GM21723 (cell line): Measurements from ENCODE around the gene LCN2.
"Not testable (repeated sequence)": the region's sequence is repeated elsewhere in the genome, so short reads cannot be mapped to it uniquely, and the experiment has no call there.

Experiments used
- ATAC-seq: cut with Tn5 transposase; IDR thresholded peaks from one replicate; pipeline ENCODE4 v1.9.1; 2021; ENCODE audit warnings: mild to moderate bottlenecking, moderate library complexity; ENCODE audit not compliant: unreplicated experiment

Gene LCN2

DNA sequence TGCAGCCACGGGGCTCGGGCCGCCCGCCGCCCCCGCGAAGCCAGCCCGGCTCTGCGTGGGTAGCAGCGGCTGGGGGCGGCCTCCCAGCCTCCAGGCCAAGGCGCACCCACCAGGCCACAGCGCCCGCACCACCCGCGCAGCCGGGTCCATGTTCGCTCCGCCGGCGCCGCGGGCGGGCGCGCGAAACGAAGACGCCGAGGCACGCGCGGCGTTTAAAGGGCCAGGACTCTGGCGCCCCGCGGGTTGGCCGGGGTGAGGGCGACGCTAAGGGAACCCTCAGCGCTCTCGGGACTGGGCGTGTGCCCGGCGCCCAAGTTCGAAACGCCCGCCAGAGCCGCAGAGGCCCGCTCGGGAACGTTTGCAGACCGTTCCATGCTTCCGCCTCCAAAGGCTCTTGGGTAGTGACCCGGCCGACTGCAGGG lies 21.7 kb upstream of the LCN2 start, which contains the start of gene PTGES2:
Gene PTGES2 (minus strand): TSS at position 162 of the 422 bp plus-strand sequence. CDS start 12 bp downstream, at position 150.
- peak; percentile 58 for ATAC-seq

GRCh38 chr9:128127990-128128835 lies 21.0 kb upstream of the LCN2 start:
- peak; percentile 62 for ATAC-seq

- ATAC-seq, result no peak
Observed at GRCh38 chr9:128128836-128129590, 20.2 kb upstream of the LCN2 start.

- ATAC-seq, result not testable (repeated sequence)
Observed at GRCh38 chr9:128129976-128130590, 19.2 kb upstream of the LCN2 start.

DNA sequence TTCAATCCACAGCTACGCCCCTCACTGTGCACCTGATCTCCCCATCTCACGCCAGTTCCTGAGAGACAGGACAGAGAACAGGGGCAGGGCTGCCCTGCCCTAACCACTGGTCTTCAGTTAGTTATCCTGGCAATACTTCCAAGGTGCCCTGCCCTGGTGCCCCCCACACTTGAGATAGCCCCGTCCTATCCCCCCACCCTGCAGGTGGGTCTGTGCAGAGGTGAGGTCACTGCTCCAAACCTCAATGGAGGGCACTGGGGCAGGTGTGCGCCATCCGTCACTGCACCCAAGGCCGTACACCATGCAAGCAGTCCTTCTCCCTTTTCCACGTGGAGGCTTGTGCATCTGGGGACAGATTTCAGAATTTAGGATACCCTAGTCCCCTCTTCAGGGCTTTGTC lies 18.6 kb upstream of the LCN2 start:
- ATAC-seq, result not testable (repeated sequence)

GRCh38 chr9:128131346-128131745 lies 17.9 kb upstream of the LCN2 start:
- not testable (repeated sequence) for ATAC-seq

GRCh38 chr9:128132139-128132538 lies 17.1 kb upstream of the LCN2 start:
- not testable (repeated sequence) for ATAC-seq

GRCh38 chr9:128135561-128135960 lies 13.7 kb upstream of the LCN2 start:
- ATAC-seq, result not testable (repeated sequence)

GRCh38 chr9:128136816-128137793 lies 12.1 kb upstream of the LCN2 start:
- ATAC-seq, result no peak

DNA sequence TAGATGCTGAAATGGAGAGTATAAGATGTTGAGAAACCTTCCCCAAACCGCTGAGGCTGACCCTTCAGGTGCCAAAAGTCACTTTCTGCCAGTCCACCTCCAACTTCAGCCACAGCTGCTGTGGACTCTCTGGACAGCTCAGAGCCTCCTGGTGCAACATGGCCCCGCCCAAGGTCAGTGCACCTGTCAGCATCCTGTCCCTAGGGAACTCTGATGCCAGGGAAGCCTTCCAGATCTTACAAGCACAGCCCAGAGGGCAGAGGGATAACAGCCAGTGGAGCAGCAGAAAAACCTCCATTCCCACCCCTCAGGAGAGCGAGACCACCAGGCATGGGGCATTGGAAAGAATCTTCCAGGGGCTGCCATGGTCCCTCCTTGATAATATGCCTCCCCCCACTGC lies 11.3 kb upstream of the LCN2 start:
- no peak for ATAC-seq

DNA sequence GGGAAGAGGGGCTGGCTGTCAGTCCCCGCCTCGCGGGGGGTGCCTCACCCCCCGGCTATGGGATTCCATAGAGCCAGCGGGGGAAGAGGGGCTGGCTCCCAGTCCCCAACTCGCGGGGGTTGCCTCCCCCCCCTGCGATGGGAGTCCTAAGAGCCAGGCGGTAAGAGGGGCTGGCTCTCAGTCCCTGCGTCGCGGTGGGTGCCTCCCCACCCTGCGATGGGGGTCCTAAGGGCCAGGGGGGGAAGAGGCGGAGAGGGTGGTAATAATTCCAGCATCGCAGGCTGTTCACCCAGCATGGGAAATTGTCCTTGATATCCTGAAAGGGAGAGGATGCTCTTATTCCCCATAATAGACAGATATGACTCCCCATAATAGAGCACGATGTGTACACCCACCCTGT lies 9.6 kb upstream of the LCN2 start:
- ATAC-seq, result no peak

GRCh38 chr9:128141604-128142003 lies 7.6 kb upstream of the LCN2 start:
- no peak for ATAC-seq

- no peak for ATAC-seq
Observed at GRCh38 chr9:128142061-128142460, 7.2 kb upstream of the LCN2 start.

DNA sequence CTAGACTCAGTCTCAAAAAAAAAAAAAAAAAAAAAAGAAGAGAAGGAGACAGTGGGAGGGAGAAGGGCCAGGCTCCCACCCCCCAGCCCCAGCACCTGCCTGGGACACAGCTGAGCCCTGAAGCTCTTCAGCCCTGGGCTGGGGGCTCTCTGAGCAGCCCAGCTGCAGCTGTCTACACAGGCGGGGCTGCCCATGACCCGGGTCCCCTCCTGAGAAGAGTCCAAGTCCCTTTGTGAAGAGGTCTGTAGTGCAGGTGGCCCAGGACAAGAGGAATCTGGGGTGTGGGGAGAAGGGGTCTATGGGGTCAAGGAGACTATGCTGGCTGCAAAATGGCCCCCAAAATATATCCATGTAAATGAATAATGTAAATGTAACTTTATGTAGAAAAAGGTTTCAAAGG lies 6.7 kb upstream of the LCN2 start:
- ATAC-seq, result no peak

- no peak for ATAC-seq
Observed at GRCh38 chr9:128143525-128144238, 5.6 kb upstream of the LCN2 start.

DNA sequence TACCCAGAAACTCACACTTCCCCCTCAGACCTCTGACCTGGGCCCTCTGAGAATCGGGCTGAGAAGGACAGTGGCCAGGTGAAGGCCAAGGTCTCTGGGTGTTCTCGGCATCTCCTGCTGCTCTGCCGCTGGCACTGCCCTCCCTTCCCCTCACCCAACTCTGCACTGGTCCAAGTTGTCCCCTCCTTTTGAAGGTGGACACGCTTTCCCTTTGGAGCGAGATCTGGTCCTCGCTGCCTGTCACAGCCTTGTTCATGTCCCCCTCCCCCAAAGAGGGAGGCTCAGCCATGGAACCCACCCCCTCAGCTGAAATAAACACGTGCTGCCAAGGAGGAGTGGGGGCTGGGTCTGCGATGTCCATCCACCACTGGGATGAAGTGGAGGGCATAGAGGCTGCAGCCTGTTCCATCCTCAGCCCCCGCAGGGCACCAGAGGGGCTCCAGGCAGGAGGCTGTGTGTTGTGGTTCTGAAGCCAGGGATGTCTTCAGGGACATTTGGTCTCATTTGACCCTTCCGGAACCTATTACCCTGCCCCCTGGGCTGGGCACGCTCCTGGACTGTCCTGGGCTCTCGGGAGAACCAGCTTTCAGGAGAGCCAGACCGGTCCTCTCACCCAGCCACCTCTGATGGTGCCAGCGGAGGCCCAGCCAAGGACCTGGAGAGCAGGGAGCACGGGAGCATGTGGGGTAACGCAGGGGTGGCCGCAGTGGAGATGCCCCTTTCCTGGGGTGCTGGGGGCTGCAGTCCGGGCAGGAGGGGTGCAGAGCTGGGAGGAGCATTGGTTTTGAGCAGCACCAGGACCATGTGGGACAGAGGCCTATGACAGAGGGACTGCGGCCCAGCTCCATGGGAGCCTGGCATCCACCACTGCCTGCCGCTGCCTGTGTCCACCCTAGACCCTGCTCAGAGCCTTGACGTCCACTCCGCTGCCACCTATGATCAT lies 4.7 kb upstream of the LCN2 start:
- no peak for ATAC-seq

DNA sequence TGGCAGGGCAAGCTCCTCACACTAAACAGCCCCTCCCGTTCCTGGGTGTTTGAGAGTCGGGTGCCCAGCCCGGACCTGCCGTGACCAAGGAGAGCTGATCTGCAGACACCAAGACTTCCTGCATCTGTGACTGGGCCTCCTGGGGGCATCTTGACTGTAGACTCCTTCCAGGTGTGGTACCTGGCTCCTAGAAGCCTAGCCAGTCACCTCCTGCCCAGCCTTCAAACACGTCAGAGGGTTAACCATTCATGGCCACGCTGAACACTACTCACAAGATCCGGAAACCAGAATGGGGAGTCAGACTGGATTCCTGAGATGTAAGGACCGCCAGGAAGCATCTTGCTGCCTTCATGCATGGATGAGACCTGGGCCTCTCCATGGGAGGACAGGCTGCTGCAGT lies 3.7 kb upstream of the LCN2 start:
- no peak for ATAC-seq

- ATAC-seq, result no peak
Observed at GRCh38 chr9:128145951-128146351, 3.3 kb upstream of the LCN2 start.
